ENCODE results near the gene METTL26. TPM values are rescaled to one million over a fixed set of nuclear protein-coding genes. Genes with fewer than 3 reads are reported as not detected.
A peak's percentile ranks its signal among the peaks of the same experiment; 100 is the strongest.
"Not testable (repeated sequence)": the region's sequence is repeated elsewhere in the genome, so short reads cannot be mapped to it uniquely, and the experiment has no call there.

The METTL26 gene
- polyA plus RNA-seq, 10 donors, result 28.0 to 61.3 (median 40.0) TPM

- no peak for DNase-seq
Observed at GRCh38 chr16:603933-604332, 32.2 kb downstream of the METTL26 start.

GRCh38 chr16:600781-601180 is 35.3 kb downstream of the METTL26 start:
- no peak for DNase-seq

- DNase-seq, result no peak
Observed at GRCh38 chr16:598823-599739, 37.0 kb downstream of the METTL26 start.

- not testable (repeated sequence) for DNase-seq
Observed at GRCh38 chr16:597655-598054, 38.5 kb downstream of the METTL26 start.

GRCh38 chr16:596736-597060 is 39.4 kb downstream of the METTL26 start:
- no peak for DNase-seq

- DNase-seq, result no peak
Observed at GRCh38 chr16:595942-596735, 40.0 kb downstream of the METTL26 start.

- no peak for DNase-seq
Observed at GRCh38 chr16:595094-595528, 41.0 kb downstream of the METTL26 start.

- no peak for DNase-seq
Observed at GRCh38 chr16:593807-594206, 42.3 kb downstream of the METTL26 start.

- DNase-seq, result no peak
Observed at GRCh38 chr16:593406-593805, 42.7 kb downstream of the METTL26 start.

GRCh38 chr16:592518-593306 is 43.4 kb downstream of the METTL26 start:
- DNase-seq, result no peak

- DNase-seq, result no peak
Observed at GRCh38 chr16:591892-592517, 44.1 kb downstream of the METTL26 start.

GRCh38 chr16:591231-591630 is 44.9 kb downstream of the METTL26 start:
- no peak for DNase-seq

- no peak for DNase-seq
Observed at GRCh38 chr16:590815-591200, 45.3 kb downstream of the METTL26 start.

GRCh38 chr16:590188-590814 is 45.8 kb downstream of the METTL26 start:
- peak in 2 of 3 donors; percentile 60 to 74 for DNase-seq

GRCh38 chr16:589658-590187 is 46.4 kb downstream of the METTL26 start, which contains the start of gene RAB40C:
TSS of gene RAB40C (plus strand) at chr16:590066. CDS start at chr16:590292, 226 bp downstream.
- DNase-seq, result peak; percentile 98 to 100 (median 100)

- peak; percentile 97 to 100 (median 98) for DNase-seq
Observed at GRCh38 chr16:588889-589657, 47.0 kb downstream of the METTL26 start.

- DNase-seq, result peak; percentile 43 to 72 (median 44)
Observed at GRCh38 chr16:588639-588888, 47.5 kb downstream of the METTL26 start.

- no peak for DNase-seq
Observed at GRCh38 chr16:586645-587590, 49.2 kb downstream of the METTL26 start.
